HG03378 (cell line): ENCODE results near the gene ZNF678.
"Not testable (repeated sequence)": the region's sequence is repeated elsewhere in the genome, so short reads cannot be mapped to it uniquely, and the experiment has no call there.

ENCODE experiments used
- ATAC-seq: cut with Tn5 transposase; IDR thresholded peaks from one replicate; pipeline ENCODE4 v1.9.1; 2021; ENCODE audit warnings: mild to moderate bottlenecking, moderate library complexity; ENCODE audit not compliant: unreplicated experiment

ZNF678 gene

DNA sequence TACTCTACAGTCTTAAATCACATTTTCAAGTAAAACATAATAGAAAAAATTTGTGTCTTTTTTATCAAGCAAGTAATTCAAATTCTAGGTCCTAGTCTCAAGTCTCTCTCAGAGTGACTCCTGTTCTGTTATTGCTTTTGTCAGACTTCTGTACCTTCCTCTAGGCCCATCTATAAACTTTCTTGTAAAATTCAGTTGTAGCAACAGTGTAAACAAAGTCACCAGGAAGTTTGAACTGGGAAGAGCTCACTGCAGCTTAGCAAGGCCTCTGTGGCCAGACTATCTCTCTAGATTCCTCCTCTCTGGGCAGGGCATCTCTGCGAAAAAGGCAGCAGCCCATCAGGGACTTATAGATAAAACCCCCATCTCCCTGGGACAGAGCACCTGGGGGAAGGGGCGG, 13.5 kb upstream of the ZNF678 start:
- ATAC-seq, result no peak

DNA sequence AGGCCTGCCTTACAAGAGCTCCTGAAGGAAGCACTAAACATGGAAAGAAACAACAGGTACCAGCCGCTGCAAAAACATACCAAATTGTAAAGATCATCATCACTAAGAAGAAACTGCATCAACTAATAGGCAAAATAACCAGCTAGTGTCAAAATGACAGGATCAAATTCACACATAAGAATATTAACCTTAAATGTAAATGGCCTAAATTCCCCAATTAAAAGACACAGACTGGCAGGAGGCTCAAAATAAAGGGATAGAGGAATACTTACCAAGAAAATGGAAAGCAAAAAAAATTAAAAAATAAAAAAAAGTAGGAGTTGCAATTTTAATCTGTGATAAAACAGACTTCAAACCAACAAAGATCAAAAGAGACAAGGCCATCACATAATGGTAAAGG, 11.5 kb upstream of the ZNF678 start:
- not testable (repeated sequence) for ATAC-seq

DNA sequence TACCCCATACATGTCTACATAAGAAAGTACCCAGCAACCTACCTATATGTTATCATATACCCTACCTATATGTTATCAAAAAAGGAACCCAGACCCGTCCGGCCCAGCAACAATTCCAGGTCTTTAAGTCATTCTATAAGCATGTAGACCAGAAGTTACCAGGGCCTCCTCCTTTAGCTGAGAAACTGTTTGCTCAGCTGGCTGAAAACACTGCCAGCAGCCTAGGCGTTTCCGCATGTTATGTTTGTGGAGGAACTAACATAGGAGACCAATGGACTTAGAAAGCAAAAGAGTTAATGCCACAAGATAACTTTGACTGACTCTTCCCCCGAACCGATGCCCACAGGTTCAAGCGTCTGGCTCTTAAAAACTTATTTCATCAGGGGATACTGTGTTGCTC, 7.1 kb upstream of the ZNF678 start:
- no peak for ATAC-seq

DNA sequence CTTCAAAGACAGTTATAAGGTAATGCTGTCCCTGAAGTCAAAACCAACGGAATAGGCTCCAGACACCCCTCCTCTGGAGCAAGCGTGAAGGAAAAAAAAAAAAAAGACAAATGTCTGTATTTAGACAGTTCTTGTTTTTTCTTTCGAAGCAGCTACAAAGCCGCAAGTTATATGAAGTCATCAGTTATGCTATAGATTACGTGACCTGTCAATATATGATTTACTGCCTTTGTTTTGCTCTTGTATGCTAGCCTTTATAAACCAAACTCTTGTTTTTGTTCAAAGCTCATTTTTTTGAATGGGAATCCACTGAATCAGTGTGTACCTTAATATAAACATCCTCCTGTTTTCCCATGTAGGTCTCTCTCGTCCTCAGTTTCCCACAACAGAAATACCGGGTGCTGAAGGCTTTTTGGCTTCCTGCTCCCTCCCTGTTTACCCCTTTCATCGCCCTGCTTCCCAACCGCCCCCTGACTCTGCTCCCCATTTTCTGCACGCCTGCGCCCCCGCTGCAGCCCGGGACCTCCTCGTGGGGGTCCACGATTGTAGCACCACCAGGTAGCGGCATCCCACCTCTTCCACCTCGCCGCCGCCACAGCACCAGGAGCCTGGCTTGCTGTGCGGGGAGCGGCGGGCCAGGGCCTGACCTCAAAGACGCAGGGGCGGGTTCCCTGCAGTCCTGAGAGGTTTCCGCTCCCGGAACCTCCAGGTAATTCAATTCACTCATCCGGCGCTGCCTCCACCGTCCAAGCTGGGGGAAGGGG, 5.2 kb upstream of the ZNF678 start:
- no peak for ATAC-seq

DNA sequence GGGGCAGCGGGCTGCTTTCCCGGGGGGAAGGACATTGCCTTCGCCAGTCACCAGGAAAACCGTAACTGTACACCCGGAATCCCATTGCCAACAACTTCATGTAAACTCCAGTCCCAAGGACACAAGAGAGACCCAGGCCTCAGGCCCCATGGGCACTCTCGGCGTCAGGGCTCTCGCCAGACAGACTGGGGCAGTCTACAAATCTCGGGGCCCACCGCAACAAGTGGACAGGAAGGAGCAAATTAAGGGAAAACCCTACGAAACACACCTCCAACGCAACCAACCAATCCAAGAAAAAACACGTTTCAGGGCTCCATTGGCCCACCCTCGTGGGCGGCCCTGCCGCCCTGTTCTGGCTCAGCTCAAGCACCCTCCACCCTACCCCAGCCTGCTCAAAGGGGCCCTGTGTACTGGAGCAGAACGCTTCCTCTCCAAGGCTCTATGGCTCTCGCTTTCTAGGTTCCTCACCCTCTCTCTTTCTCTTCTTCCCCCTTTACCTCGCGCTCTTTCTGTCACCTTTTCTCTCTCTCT, 4.6 kb upstream of the ZNF678 start:
- ATAC-seq, result no peak

DNA sequence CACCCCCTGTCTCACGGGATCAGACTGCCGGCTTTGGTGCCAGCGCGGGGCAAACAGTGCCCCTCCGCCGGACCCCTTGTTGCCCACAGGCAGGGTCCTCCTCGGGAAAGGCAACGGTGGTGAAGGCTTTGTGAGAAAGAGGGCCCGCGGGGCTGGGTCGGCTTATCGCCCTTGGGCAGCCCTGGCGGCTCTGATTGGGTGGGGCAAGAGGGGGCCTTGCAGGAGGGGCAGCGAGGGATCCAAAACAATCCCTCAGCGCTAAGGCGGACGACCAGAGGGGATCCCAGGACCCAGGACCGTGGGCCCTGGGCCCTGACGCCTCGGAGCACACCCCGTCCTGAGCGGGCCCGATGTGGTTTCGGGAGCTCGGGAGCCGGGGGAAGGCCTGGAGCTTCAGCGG, 3.9 kb upstream of the ZNF678 start:
- no peak for ATAC-seq

DNA sequence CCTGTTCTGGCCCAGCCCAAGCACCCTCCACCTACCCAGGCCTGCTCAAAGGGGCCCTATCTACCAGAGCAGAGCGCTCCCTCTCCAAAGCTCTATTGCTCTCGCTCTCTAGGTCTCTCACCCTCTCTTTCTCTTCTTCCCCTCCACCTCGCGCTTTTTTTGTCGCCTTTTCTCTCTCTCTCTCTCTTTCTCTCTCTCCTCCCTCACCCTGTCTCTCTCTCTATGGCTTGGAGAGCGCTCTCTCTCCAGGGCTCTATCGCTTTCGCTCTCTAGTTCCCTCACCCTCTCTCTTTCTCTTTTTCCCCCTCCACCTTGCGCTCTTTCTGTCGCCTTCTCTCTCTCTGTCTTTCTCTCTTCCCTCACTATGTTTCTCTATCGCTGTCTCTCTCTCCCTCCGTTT, 3.4 kb upstream of the ZNF678 start:
- no peak for ATAC-seq

DNA sequence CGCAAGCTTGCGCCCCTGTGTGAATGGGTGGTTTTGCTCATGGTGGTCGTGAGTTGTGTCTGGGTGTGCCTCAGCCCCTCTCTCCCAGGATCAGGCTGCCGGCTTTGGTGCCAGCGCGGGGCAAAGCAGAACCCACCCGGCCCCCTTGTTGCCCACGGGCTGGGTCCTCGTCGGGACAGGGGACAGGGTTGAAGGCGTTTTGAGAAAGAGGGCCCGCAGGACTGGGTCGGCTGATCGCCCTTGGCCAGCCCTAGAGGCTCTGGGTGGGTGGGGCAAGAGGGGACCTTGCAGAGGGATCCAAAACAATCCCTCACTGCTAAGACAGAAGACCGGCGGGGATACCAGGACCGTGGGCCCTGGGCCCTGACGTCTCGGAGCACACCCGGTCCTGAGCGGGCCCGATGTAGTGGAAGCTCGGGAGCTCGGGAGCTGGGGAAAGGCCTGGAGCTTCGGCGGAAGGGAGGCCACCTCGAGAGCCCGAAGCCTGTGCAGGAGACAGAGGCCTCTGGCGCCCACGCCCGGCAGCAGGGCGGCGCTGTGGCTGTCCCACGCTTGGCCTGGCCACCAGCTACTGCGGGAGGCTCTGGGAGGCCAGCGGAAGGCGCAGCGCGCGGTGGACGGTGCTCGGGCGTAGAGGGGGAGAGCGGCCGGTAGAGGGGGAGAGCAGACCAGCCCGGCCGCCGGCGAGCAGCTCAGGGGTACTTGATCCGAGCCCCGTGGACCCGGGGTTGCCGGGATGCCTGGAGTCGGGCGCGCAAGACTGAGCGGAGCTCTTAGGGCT, 2.8 kb upstream of the ZNF678 start:
- no peak for ATAC-seq

DNA sequence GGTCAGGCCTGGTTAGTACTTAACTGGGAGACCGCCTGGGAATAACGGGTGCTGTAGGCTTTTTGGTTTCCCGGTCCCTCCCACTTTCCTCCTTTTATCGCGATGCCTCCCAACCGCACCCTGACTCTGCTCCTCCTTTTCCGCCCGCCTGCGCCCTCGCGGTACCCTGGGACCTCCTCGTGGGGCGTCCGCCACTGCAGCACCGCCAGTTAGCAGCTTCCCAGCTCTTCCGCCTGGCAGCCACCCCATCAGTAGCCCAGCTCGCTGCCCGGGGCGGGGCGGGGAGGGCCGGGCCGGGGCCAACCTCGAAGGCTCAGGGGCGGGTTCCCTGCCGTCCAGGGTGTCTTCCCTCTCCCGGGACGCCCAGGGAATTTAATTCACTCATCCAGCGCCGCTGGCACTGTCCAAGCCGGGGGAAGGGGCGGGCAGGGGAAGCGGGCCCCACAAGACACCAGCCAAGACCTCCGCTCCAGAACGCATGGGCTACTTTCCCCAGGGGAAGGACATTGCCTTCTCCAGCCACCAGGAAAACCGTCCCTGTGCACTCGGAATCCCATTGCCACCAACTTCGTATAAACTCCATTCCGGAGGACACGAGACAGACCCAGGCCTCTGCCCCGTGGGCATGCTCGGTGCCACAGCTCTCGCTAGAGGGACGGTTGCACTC, 2.0 kb upstream of the ZNF678 start:
- no peak for ATAC-seq

DNA sequence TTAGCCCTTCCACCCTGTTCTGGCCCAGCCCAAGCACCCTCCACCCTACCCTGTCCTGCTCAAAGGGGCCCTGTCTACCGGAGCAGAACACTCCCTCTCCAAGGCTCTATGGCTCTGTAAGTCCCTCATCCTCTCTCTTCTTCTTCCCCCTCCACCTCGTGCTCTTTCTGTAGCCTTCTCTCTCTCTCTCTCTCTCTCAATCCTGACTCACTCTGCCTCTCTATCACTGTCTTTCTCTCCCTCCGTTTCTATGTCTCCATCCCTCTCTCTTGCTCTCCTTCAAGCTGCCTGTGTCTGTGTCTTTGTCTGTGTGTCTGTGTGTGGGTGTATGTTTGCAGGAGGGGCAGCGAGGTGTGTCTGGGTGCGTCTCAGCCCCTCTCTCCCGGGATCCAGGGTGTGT, 1.3 kb upstream of the ZNF678 start:
- no peak for ATAC-seq

DNA sequence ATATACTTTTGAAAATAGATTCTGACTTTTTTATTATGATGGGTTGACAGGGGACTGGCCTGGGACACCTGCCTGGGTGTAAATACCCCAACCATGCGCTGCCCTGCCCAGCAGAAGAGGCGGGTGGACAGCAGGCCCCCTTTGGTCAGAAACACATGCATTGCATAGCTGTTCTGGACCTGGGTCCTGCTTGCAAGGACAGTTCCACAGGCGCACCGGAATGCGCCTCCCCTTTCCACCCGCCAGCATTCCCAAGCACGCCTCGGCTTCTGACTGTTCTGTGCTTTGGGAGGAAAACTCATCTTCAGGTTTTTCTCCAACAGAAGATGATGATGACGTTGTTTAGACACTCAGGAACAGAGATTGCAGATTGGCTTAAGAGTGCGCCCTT, 428 bp upstream of the ZNF678 start:
- no peak for ATAC-seq

DNA sequence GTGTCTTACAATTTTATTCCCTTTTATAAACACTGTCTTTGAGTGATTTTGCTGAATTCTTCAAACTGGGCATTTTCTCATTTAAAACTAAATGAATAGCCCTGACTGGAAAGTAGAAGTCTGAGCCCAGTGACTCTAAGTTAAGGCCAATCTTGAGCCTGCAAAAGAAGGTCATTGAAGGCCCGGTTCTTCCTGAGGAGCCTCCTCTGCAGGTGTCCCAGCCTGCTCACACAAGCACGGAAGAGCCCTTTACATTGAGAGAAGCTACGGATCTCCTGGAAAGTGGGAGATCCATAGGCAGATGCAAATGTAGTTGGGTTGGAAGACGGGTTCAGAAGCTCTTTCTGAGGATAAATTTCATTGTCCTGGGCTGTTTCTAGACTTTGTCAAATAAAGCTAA, 3.9 kb downstream of the ZNF678 start:
- ATAC-seq, result no peak

DNA sequence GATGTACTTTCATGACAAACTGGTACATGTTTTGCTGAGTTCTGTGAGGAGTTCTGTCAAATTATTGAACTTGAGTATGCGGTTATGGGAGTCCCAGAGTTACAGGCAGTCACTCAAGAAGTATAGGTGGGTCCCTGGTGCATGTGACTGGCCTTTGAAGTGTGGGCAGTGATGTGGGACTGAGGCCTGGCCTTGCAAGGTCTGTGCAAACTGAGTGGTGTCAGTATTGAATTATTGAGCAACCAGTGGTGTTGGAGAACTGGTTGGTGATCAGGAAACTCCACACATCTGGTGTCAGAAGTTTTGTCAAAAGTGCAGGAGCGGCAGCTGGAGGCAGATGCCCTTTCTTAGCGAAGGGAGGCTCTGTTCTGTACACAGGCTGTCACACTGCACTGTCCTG, 5.2 kb downstream of the ZNF678 start:
- no peak for ATAC-seq

DNA sequence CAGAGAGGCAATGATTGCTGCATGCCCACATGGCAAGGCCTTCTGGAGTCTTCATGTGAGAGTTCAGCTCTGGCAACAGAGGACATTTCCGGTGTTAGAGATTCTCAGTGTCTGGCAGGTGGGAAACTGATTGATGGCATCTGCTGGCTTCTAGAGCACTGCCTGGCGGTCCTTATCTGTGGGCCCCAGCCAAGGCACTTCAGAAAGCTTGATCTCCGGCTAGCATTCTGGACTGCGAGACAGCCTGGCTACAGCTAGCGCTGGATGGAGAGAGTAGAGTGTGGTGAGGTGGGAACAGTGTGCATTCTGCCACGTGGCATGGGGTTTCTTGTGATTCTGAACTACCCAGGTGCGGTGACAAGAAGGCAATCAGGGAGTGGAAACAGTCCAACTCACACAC, 9.4 kb downstream of the ZNF678 start:
- ATAC-seq, result no peak

DNA sequence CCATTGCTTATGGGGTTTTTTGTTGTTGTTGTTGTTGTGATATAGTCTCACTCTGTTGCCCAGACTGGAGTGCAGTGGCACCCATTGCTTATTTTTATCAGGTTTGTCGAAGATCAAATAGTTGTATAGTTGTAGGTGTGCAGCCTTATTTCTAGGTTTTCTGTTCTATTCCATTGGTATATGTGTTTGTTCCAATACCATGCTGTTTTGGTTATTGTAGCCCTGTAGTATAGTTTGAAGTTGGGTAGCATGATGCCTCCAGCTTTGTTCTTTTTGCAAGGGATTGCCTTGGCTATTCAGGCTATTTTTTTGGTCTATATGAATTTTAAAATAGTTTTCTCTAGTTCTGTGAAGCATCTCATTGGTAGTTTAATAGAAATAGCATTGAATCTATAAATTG, 11.6 kb downstream of the ZNF678 start:
- ATAC-seq, result no peak

DNA sequence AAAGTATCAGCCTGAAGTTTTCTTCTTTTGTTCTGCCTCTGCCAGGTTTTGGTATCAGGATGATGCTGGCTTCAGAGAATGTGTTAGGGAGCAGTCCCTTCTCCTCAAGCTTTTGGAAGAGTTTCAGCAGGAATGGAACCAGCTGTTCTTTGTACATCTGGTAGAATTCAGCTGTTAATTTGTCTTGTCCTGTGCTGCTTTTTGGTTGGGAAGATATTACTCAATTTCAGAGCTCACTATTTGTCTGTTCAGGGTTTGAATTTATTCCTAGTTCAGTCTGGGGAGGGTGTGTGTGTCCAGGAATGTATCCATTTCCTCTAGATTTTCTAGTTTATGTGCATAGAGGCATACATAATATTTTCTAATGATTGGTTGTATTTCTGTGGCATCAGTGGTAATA, 12.8 kb downstream of the ZNF678 start:
- no peak for ATAC-seq

DNA sequence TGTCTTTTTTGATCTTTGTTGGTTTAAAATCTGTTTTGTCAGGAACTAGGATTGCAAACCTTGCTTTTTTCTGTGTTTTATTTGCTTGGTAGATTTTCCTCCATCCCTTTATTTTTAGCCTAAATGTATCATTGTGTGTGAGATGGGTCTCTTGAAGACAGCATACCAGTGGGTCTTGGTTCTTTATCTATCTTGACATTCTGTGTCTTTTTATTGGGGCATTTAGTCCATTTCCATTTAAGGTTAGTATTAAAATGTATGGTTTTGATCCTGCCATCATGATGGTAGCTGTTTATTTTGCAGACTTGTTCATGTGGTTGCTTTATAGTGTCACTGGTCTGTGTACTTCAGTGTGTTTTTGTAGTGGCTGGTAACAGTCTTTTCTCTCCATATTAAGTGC, 14.1 kb downstream of the ZNF678 start:
- no peak for ATAC-seq

DNA sequence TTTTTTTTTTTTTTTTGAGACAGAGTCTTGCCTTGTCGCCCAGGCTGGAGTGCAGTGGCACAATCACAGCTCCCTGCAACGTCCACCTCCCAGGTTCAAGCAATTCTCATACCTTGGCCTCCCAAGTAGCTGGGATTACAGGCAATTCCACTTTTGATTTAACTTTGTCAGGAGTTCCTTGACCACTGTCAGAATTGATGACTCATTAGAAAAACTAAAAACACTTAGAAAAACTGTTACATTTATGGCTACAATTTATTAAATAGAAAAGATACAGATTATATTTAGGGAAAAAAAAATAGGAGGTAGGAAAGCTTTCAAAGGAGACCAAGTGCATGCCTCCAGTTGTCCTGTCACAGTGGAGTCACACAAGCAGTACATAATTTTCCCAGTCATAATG, 20.0 kb downstream of the ZNF678 start:
- ATAC-seq, result no peak

DNA sequence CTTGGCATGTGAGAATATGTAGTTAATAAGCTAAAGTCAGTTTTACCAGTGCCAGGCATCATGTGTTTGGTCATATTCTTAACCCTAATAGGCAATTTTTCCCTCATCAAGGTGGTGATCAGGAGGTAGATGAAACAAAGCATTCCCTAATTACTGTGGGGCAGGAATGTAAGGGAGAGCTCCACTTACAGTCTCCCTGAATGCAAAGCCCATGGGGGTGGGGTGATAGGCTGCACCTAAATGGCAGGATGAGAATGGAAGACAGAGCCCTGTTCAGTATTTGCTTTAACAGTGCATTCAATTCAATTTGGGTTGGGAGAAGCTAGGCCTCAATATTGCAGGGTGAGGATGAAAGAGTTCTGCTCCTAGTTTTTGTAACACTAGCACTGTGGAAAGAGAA, 23.4 kb downstream of the ZNF678 start:
- ATAC-seq, result no peak

DNA sequence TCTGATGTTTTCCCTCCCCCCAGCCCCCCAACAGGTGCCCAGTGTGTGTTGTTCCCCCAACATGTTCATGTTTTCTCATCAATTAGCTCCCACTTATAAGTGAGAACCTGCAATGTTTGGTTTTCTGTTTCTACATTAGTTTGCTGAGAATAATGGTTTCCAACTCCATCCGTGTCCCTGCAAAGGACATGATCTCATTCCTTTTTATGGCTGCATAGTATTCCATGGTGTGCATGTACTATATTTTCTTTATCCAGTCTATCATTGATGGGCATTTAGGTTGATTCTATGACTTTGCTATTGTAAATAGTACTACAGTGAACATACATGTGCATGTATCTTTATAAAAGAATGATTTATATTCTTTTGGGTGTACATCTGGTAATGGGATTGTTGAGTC, 24.6 kb downstream of the ZNF678 start:
- no peak for ATAC-seq

DNA sequence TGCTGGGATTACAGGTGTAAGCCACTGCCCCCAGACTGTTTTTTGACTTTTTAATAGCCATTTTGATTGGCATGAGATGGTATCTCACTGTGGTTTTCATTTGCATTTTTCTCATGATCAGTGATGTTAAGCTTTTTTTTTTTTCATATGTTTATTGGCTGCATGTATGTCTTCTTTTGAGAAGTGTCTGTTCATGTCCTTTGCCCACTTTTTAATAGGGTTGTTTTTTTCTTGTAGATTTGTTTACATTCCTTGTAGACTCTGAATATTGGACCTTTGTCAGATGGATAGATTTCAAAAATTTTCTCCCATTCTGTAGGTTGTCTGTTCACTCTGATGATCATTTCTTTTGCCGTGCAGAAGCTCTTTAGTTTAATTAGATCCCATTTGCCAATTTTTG, 25.4 kb downstream of the ZNF678 start:
- ATAC-seq, result not testable (repeated sequence)

DNA sequence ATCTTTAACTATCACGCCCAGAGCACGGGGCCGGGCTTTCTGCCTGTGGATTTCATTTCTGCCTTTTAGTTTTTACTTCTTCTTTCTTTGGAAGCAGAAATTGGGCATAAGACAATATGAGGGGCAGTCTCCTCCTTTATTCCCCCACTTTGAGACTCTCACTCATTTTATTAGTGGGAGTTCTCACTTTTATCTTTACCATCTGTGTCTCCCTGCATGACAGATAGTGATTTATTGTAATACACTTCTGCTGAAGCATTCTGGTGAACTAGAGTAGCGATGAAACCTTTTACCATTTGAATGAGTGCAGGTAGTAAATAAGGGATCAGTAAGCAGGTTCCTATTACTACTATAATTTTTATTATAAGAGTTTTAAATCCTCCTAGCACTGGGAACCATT, 26.4 kb downstream of the ZNF678 start:
- ATAC-seq, result not testable (repeated sequence)
